MM.1S (cell line): ENCODE data around the gene TASP1.

ENCODE experiments used
- DNase-seq: peaks from one replicate; pipeline ENCODE4 v3.0.0-alpha.2; 2015
- H2AFZ ChIP-seq: fragments of 300-600 bp; sonication (generic); 2 replicates; pipeline ENCODE4 v1.6.0; 2016; ENCODE audit warnings: antibody characterized with exemption, low read length
- H3F3A ChIP-seq: fragments of 300-600 bp; sonication (generic); 2 replicates; pipeline ENCODE4 v1.6.1; 2016; ENCODE audit warnings: mild to moderate bottlenecking, antibody characterized with exemption, low read length, moderate library complexity, mixed read lengths; ENCODE audit not compliant: insufficient read depth
- H3K27ac ChIP-seq: fragments of 300-600 bp; sonication (generic); 2 replicates; pipeline ENCODE4 v1.5.1; 2016; ENCODE audit warnings: mild to moderate bottlenecking, low read length
- H3K27me3 ChIP-seq: fragments of 300-600 bp; sonication (generic); replicated peaks from 2 replicates; pipeline ENCODE4 v1.6.0; 2016; ENCODE audit warnings: low read length; ENCODE audit not compliant: insufficient read depth
- H3K36me3 ChIP-seq: fragments of 300-600 bp; sonication (generic); replicated peaks from 2 replicates; pipeline ENCODE4 v1.6.1; 2016; ENCODE audit warnings: mild to moderate bottlenecking, low read length, mixed read lengths; ENCODE audit not compliant: insufficient read depth
- H3K4me1 ChIP-seq: fragments of 300-600 bp; sonication (generic); 2 replicates; pipeline ENCODE4 v1.6.1; 2016; ENCODE audit warnings: low read length, mixed read lengths
- H3K4me2 ChIP-seq: fragments of 300-600 bp; sonication (generic); 2 replicates; pipeline ENCODE4 v1.6.0; 2016; ENCODE audit warnings: low read depth, low read length
- H3K4me3 ChIP-seq: fragments of 300-600 bp; sonication (generic); 2 replicates; pipeline ENCODE4 v1.5.1; 2016; ENCODE audit warnings: low read length, mixed read lengths
- H3K79me2 ChIP-seq: fragments of 300-600 bp; sonication (generic); 2 replicates; pipeline ENCODE4 v1.6.1; 2016; ENCODE audit warnings: mixed run types, low read length, mixed read lengths
- H3K9ac ChIP-seq: fragments of 300-600 bp; sonication (generic); 2 replicates; pipeline ENCODE4 v1.6.1; 2016; ENCODE audit warnings: low read length, mixed read lengths
- H3K9me2 ChIP-seq: fragments of 300-600 bp; sonication (generic); replicated peaks from 2 replicates; pipeline ENCODE4 v1.6.1; 2016; ENCODE audit warnings: mild to moderate bottlenecking, low read length, mixed read lengths; ENCODE audit not compliant: insufficient read depth
- H3K9me3 ChIP-seq: fragments of 300-600 bp; sonication (generic); replicated peaks from 2 replicates; pipeline ENCODE4 v1.6.1; 2016; ENCODE audit warnings: mild to moderate bottlenecking, low read length, mixed read lengths; ENCODE audit not compliant: insufficient read depth
- H4K20me1 ChIP-seq: fragments of 300-600 bp; sonication (generic); 2 replicates; pipeline ENCODE4 v1.6.1; 2016; ENCODE audit warnings: mild to moderate bottlenecking, low read length, moderate library complexity, mixed read lengths; ENCODE audit not compliant: insufficient read depth
- EZH2 ChIP-seq: fragments of 300-600 bp; sonication (generic); optimal IDR thresholded peaks from 2 replicates; pipeline ENCODE3; 2017; ENCODE audit warnings: low read depth, mild to moderate bottlenecking, antibody characterized with exemption, low read length, mixed read lengths
- EZH2phosphoT487 ChIP-seq: fragments of 300-600 bp; sonication (generic); IDR thresholded peaks from 2 replicates; pipeline ENCODE4 v1.6.1; 2018; ENCODE audit warnings: antibody characterized with exemption, low read length
- TF ChIP-seq, protein P1 (sequence below): fragments of 300-600 bp; sonication (generic); IDR thresholded peaks from 2 replicates; pipeline ENCODE4 v1.5.1; 2016; ENCODE audit warnings: antibody characterized with exemption, low read length, mixed read lengths

The TASP1 gene

DNA sequence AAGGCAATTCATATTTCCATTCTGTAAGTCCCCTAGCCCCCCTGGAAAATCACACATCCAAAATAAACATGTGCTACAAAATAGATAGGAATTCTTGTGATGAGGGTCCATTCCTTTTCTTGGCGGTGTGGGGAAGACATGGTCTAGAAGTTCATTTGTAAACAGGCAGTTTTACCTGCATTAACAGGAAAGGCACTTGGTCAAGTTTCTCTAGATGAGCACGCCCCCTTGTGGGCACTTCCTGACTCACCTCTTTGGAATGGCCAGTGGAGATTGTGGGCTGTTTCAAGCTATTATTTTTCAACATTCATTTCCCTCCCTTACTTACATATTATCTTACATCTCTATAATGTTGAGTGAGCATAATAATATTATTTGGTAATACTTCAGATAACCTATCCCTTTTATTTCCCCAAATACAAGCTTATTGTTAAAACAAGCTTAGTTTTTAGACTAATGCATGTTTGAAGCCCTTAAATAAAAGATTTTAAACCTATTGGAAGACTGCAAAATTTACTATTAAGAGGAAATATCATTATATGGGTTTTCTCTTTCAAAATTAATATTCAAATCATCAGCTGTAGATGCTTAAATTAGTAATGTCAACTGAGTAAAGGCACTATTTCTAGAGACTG is 92.1 kb downstream of the TASP1 start:
- Histone ChIP-seq H3K36me3 (no peaks in the 10 kb centered on the region), H3K9me2 (no peaks in the 10 kb centered on the region), H3K9ac (no peak overlapping the region), H2AFZ (no peak overlapping the region), H4K20me1 (no peaks in the 10 kb centered on the region), H3K4me2 (no peak overlapping the region), H3K4me3 (no peak overlapping the region), H3K4me1 (no peaks in the 10 kb centered on the region), H3F3A (no peaks in the 10 kb centered on the region), H3K27me3 (no peaks in the 10 kb centered on the region), H3K79me2 (no peaks in the 10 kb centered on the region), H3K9me3 (no peaks in the 10 kb centered on the region), H3K27ac (no peak overlapping the region)
- TF ChIP-seq EZH2: no peak
- TF ChIP-seq EZH2phosphoT487: no peak
- TF ChIP-seq, protein P1, sequence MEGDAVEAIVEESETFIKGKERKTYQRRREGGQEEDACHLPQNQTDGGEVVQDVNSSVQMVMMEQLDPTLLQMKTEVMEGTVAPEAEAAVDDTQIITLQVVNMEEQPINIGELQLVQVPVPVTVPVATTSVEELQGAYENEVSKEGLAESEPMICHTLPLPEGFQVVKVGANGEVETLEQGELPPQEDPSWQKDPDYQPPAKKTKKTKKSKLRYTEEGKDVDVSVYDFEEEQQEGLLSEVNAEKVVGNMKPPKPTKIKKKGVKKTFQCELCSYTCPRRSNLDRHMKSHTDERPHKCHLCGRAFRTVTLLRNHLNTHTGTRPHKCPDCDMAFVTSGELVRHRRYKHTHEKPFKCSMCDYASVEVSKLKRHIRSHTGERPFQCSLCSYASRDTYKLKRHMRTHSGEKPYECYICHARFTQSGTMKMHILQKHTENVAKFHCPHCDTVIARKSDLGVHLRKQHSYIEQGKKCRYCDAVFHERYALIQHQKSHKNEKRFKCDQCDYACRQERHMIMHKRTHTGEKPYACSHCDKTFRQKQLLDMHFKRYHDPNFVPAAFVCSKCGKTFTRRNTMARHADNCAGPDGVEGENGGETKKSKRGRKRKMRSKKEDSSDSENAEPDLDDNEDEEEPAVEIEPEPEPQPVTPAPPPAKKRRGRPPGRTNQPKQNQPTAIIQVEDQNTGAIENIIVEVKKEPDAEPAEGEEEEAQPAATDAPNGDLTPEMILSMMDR: peak; percentile 86
- DNase-seq: peak; percentile 79

- no peak overlapping the region for H3K4me2 ChIP-seq
- no peak overlapping the region for H3K9ac ChIP-seq
- no peaks in the 10 kb centered on the region for H3K79me2 ChIP-seq
- H3K4me3 ChIP-seq: no peak overlapping the region
- H3F3A ChIP-seq: no peaks in the 10 kb centered on the region
- H3K9me2 ChIP-seq: no peaks in the 10 kb centered on the region
- H3K27ac ChIP-seq: no peak overlapping the region
- H3K4me1 ChIP-seq: no peaks in the 10 kb centered on the region
- no peaks in the 10 kb centered on the region for H3K27me3 ChIP-seq
- H4K20me1 ChIP-seq: no peaks in the 10 kb centered on the region
- H3K36me3 ChIP-seq: no peaks in the 10 kb centered on the region
- TF ChIP-seq EZH2 (no peak), EZH2phosphoT487 (no peak)
- TF ChIP-seq, protein P1: no peak
- H3K9me3 ChIP-seq: no peaks in the 10 kb centered on the region
- DNase-seq: no peak
- no peak overlapping the region for H2AFZ ChIP-seq
Measured at GRCh38 chr20:13545790-13546189, 92.9 kb downstream of the TASP1 start.

GRCh38 chr20:13543783-13544182 is 94.9 kb downstream of the TASP1 start:
- H3K9me2 ChIP-seq: no peaks in the 10 kb centered on the region
- DNase-seq: no peak
- H3K4me2 ChIP-seq: no peak overlapping the region
- H3F3A ChIP-seq: no peaks in the 10 kb centered on the region
- no peaks in the 10 kb centered on the region for H3K27me3 ChIP-seq
- H3K4me3 ChIP-seq: no peak overlapping the region
- no peaks in the 10 kb centered on the region for H3K79me2 ChIP-seq
- H3K36me3 ChIP-seq: no peaks in the 10 kb centered on the region
- H3K9me3 ChIP-seq: no peaks in the 10 kb centered on the region
- H3K9ac ChIP-seq: no peak overlapping the region
- H2AFZ ChIP-seq: no peak overlapping the region
- H3K27ac ChIP-seq: no peak overlapping the region
- no peaks in the 10 kb centered on the region for H3K4me1 ChIP-seq
- H4K20me1 ChIP-seq: no peaks in the 10 kb centered on the region
- no peak for TF ChIP-seq EZH2
- TF ChIP-seq EZH2phosphoT487: no peak
- TF ChIP-seq, protein P1: no peak
